ENCODE results near the gene FYN.
A peak's percentile ranks its signal among the peaks of the same experiment; 100 is the strongest.

Gene FYN

GRCh38 chr6:111805511-111806164, 67.6 kb downstream of the FYN start:
- peak; percentile 63 for DNase-seq

- peak; percentile 67 for DNase-seq
Measured at GRCh38 chr6:111804627-111805235, 68.5 kb downstream of the FYN start.

- no peak for DNase-seq
Measured at GRCh38 chr6:111803804-111804203, 69.4 kb downstream of the FYN start.

GRCh38 chr6:111803371-111803770, 69.9 kb downstream of the FYN start:
- peak; percentile 42 for DNase-seq

- no peak for DNase-seq
Measured at GRCh38 chr6:111802720-111803330, 70.4 kb downstream of the FYN start.

- DNase-seq = no peak
Measured at GRCh38 chr6:111802015-111802414, 71.2 kb downstream of the FYN start.

- DNase-seq = no peak
Measured at GRCh38 chr6:111800821-111801220, 72.4 kb downstream of the FYN start.

- DNase-seq = no peak
Measured at GRCh38 chr6:111800259-111800765, 72.9 kb downstream of the FYN start.

GRCh38 chr6:111799576-111800258, 73.5 kb downstream of the FYN start:
- DNase-seq = no peak

GRCh38 chr6:111798281-111798725, 74.9 kb downstream of the FYN start:
- no peak for DNase-seq

- no peak for DNase-seq
Measured at GRCh38 chr6:111796310-111796918, 76.8 kb downstream of the FYN start.

- DNase-seq = no peak
Measured at GRCh38 chr6:111795558-111795957, 77.7 kb downstream of the FYN start.

GRCh38 chr6:111794727-111795452, 78.4 kb downstream of the FYN start:
- no peak for DNase-seq

GRCh38 chr6:111794300-111794699, 79.0 kb downstream of the FYN start:
- no peak for DNase-seq

- peak; percentile 44 for DNase-seq
Measured at GRCh38 chr6:111793711-111794111, 79.5 kb downstream of the FYN start.

- DNase-seq = no peak
Measured at GRCh38 chr6:111792914-111793700, 80.1 kb downstream of the FYN start.

- no peak for DNase-seq
Measured at GRCh38 chr6:111792241-111792640, 81.0 kb downstream of the FYN start.

GRCh38 chr6:111791415-111791814, 81.8 kb downstream of the FYN start:
- DNase-seq = no peak

- no peak for DNase-seq
Measured at GRCh38 chr6:111789598-111789997, 83.7 kb downstream of the FYN start.

GRCh38 chr6:111788379-111789276, 84.6 kb downstream of the FYN start:
- DNase-seq = no peak
